ENCODE data around the gene EVI5.

The EVI5 gene

DNA sequence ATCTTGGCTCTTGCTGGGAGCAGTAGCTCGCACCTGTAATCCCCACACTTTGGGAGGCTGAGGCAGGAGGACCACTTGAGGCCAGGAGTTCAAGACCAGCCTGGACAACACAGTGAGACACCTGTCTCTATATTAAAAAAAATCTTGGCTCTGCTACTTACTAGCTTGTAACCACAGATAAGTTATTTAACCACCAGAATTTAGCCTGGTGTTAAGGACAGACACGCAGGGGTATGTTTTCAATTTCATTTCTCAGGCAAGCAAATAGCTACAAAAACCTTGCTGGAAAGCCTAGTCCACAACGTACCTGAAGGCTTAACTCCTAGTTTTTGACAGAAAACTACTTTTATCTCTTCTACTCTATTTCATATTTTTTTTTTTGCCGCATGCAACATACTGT is 273.4 kb downstream of the EVI5 start:
- no peak for DNase-seq (ENCODE audit: low spot score)

DNA sequence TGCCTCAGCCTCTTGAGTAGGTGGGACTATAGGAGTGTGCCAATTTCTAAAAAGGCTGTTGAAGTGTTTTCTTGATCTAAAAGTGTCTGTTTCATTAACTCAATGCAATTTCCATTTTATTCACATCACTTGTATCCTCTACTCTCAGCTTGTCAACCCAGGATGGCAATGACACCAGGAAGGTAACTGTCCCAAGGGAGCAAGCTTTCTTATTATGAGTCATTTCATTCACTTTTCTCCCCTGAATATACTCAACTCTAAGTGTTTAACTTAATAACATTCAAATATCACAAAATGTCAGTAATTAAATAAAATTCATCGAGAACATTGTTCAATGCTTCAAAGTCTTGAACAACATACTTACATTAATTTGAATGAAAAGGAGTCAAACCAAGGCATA is 275.3 kb downstream of the EVI5 start:
- no peak for DNase-seq (ENCODE audit: low spot score)

GRCh38 chr1:92505015-92505692 is 279.8 kb downstream of the EVI5 start:
- DNase-seq (ENCODE audit: low spot score), result no peak

DNA sequence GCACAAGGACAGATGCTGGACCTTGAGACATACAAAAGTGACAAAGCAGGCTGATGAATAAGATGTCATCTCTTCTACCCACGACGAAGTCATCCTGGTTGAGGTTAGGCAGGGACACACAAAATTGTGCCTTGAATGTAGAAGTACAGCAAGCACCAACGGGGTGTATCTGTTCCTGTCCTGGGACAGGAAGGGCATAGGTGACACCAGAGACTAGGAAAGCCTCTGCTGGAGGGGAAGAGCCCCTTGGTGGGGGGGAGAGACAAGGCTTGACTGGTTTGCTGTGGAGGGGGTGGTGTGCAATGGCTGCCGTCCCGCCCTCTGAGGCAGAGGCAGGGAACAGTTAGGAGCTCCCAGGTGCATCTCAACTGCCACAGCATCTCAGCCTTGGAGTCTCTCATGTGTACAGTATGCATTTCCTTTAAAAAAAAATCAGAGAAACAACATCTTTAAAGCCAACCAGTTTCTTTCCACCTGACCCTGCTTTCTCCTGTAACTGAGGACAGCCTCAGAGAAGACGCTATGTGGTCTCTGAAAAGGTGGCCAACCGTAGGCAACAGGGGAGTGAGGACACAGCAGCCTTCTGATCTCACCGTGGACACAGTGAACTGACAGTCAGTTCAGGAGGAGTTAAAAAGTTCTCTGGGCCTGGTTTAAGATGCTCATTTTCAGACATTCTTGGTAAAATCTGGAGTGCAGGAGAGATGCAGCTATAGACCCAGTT is 280.5 kb downstream of the EVI5 start:
- no peak for DNase-seq (ENCODE audit: low spot score)

- no peak for DNase-seq (ENCODE audit: low spot score)
Observed at GRCh38 chr1:92503926-92504285, 281.0 kb downstream of the EVI5 start.

- no peak for DNase-seq (ENCODE audit: low spot score)
Observed at GRCh38 chr1:92503043-92503925, 281.6 kb downstream of the EVI5 start.

GRCh38 chr1:92502247-92502646 is 282.7 kb downstream of the EVI5 start:
- no peak for DNase-seq (ENCODE audit: low spot score)

DNA sequence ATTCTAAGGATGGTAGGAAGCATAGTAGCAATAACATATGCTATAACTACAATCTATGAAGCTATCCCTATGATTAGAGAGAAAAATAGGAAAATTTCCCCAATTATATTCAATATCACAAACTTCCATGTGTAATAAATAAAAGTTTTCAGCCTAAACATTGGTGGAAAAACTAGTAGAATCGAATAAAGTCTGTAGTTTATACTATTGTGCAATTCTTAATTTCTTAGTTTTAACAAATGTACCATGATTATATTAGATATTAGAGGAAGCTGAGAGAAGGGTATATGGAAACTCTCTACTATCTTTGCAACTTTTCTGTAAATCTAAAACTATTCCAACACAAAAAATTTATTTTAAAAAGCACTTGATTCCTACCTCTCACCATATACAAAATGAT is 284.4 kb downstream of the EVI5 start:
- DNase-seq (ENCODE audit: low spot score), result no peak

DNA sequence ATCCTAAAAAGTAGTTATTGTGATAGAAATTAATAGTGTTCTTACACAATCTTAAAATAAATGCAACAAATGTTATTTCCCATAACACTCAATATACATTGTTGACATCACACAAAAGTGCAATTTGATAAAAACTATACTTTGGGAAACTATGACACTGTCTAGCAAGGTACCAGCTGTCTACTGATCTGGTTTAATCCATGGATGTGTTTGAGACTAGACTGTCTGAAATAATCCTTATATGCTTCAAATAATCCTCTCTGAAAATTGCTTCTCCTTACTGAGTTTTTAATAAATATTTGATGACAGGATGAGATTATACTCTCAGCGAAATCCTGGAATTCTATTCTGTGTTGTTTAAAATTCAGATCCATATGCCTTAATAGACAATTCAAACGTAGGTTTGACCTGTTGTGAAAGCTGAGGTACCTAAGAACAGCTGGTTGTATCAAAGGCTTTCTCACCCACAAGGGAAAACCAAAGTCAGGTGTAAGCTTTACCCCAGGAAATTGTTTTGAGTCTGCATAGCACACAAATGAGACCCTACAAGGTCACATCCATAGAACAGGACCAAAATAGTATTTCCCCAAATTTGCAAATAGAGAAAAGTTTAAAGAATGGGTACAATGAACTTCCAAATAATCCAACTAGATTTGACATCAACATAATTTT is 289.4 kb downstream of the EVI5 start:
- no peak for DNase-seq (ENCODE audit: low spot score)

- no peak for DNase-seq (ENCODE audit: low spot score)
Observed at GRCh38 chr1:92494485-92495141, 290.3 kb downstream of the EVI5 start.

DNA sequence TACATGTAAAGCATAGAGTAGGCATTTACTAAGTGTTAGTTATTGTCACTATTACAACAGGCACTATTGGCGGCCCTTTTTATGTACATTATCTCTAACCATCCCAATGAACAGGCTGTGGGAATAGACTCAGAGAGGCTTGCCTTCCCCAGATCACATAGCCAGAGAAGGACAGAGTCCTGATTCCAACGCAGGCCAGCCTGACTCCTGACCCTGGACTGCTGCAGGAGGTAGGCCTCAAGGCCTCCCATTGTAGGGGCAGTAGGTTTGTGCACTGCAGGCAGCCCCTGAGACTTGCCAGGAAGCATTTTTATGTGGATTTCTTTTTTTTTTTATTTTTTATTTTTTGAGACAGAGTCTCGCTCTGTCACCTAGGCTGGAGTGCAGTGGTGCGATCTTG is 291.8 kb downstream of the EVI5 start:
- DNase-seq (ENCODE audit: low spot score), result no peak

DNA sequence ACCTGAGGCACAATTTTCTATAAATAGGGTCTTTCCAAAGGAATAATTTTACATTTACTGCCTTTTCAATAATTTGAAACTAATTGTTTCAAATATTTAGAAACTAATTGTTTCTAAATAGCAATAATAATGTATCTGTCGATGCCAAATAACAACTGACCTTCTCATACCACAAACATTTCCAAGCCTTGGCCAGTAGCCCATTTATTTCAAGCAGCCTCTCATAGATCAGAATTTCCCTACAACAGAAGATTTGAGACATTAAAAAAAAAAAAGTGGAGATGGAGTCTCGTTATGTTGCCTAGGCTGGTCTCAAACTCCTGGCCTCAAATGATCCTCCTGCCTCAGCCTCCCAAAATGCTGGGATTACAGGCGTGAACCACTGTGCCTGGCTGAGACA is 296.1 kb downstream of the EVI5 start:
- no peak for DNase-seq (ENCODE audit: low spot score)

DNA sequence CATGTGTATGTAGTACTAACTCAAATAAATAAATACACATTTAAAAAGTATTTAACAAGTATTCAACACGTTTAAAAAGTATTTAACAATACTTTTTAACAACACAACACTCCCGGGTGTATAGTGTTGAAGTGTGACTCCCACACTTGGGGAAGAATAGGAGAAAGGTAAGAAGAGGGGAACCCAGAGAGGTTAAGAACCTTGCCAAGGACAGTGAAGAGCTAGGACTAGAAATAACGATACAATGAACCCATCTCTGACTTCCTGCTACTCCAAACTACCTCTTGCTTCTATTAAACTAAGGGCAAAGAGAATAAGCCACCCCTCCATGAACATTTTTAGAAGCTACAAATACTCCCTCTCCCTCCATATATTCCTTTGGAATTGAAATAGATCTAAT is 296.5 kb downstream of the EVI5 start:
- DNase-seq (ENCODE audit: low spot score), result no peak

- no peak for DNase-seq (ENCODE audit: low spot score)
Observed at GRCh38 chr1:92487078-92487605, 297.8 kb downstream of the EVI5 start.

DNA sequence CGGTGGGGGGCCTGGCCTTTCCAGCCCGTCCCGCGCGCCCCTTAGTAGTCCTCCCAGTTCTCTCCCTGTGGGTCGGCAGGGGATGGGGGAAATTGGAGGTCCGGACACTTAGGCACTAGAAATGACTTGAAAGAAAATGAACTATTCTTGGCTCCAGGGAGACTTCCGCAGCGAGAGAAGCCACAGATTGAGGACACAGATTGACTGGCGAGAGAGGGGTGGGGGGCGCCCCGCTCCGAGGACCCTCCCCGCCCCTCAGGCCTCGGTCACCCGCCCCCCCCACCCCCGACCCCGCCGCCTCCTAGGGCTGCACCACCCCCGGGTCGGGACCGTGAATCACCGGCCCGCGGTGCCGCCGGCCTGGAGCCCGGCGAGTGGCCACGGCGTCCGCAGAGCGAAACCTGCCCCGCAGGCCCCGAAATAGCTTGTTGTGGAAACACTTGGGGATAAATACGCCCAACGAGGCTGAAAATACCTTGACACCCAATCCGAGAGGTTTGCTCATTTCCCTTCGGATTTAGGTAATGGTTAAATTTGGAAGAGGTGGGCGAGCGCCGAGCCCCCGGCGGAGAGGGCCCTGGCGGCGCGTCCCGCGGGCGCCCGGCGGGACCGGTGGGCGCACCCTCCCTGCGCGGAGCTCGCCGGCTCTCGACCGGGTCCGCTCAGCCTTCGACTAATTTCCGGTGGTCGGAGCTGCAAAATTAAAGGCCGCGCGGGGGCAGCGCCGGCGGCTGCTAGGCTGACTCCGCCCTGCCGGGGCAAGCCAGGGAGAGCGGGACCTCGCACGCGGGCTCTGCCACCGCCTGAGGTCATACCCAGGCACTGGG is 298.4 kb downstream of the EVI5 start, which contains the start of gene GFI1:
GFI1 (minus strand) TSS at position 675 of the 827 bp plus-strand sequence. CDS start 3,438 bp downstream, outside the sequence.
- DNase-seq (ENCODE audit: low spot score), result peak; percentile 59

DNA sequence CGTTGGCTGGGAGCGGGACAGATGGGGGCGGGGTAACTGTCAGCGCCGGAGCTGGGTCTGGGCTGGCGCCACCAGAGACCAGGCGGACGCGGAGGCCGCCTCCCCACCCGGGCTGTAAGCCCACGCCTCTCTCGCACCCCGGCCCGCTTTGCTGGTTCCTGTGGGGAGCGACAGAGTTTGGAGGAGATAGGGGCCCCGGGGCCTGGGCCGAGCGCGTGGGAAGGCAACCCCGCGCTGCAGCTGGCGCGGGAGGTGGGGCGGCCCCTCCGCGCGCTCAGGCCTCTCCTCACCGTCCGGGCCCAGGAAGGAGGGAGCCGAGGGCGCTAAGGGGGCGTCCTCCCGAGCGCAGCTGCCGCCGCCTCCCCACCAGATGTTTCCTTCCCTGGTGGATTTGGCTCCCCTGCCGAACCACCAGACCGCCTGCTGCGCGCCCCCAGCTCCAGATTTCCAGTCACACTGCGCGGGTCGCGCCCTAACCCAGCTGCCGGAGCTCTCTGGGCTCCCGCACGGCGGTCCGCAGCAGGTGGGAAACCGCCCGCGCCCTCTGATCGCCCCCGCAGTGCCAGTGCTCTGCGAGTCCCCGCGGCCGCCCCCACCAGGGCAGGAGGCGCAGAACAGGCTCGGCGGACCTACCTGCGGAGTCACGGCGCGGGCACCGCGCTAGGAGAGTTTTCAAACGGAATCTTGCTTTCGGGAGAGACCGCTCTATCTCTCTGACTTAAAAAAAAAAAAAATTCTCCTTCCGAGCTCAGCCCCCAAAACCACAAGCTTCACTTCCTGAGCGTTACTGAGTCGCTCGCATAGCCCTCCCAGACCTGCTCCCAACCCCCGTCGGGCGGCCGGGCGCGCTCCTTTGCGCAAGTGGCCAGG is 299.3 kb downstream of the EVI5 start:
- DNase-seq (ENCODE audit: low spot score), result peak; percentile 70

- peak; percentile 41 for DNase-seq (ENCODE audit: low spot score)
Observed at GRCh38 chr1:92484472-92485380, 300.2 kb downstream of the EVI5 start.

Measured in iPS-NIHi11 (cell line).